ENCODE measurements around the gene DOP1B.
"Not testable (repeated sequence)": the region's sequence is repeated elsewhere in the genome, so short reads cannot be mapped to it uniquely, and the experiment has no call there.

Gene DOP1B

GRCh38 chr21:36188081-36188681 is 31.6 kb downstream of the DOP1B start:
- Histone ChIP-seq H3K4me1 (ENCODE audit: control insufficient read depth, insufficient read depth, low read length, unreplicated experiment) (no peaks in the 10 kb centered on the region), H3K4me3 (ENCODE audit: low read depth, low read length) (no peak overlapping the region), H3K79me2 (ENCODE audit: control insufficient read depth, insufficient read depth, low read length, unreplicated experiment) (no peaks in the 10 kb centered on the region), H3K27me3 (ENCODE audit: insufficient read depth, low read length) (no peaks in the 10 kb centered on the region), H3K27ac (ENCODE audit: low read depth, low read length) (no peak overlapping the region), H3K36me3 (ENCODE audit: insufficient read depth, low read length) (no peaks in the 10 kb centered on the region), H2AFZ (ENCODE audit: low read length, unreplicated experiment) (no peak overlapping the region)

DNA sequence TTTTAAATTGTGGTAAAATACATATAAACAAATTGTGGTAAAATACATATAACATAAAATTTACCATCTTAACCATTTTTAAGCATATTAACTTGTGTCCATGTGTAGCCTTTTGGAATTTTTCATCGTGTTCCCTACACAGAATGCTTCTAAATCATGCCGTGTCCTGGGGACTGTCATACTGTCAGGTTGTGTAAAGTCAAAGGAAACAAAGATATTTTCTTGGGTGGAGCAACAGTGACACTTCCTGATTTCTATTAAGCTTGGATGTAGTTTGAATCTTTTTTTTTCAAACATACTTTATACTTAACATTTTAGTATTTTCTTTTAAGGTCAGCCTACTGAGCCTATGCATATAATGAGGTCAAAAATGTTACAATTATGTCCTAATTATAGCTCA is 32.3 kb downstream of the DOP1B start:
- Histone ChIP-seq H3K27ac (ENCODE audit: low read depth, low read length) (no peak overlapping the region), H3K4me1 (ENCODE audit: control insufficient read depth, insufficient read depth, low read length, unreplicated experiment) (no peaks in the 10 kb centered on the region), H3K4me3 (ENCODE audit: low read depth, low read length) (no peak overlapping the region), H3K27me3 (ENCODE audit: insufficient read depth, low read length) (no peaks in the 10 kb centered on the region), H2AFZ (ENCODE audit: low read length, unreplicated experiment) (no peak overlapping the region), H3K36me3 (ENCODE audit: insufficient read depth, low read length) (no peaks in the 10 kb centered on the region), H3K79me2 (ENCODE audit: control insufficient read depth, insufficient read depth, low read length, unreplicated experiment) (no peaks in the 10 kb centered on the region)

- H3K79me2 ChIP-seq (ENCODE audit: control insufficient read depth, insufficient read depth, low read length, unreplicated experiment): no peaks in the 10 kb centered on the region
- H2AFZ ChIP-seq (ENCODE audit: low read length, unreplicated experiment): no peak overlapping the region
- no peaks in the 10 kb centered on the region for H3K36me3 ChIP-seq (ENCODE audit: insufficient read depth, low read length)
- no peaks in the 10 kb centered on the region for H3K4me1 ChIP-seq (ENCODE audit: control insufficient read depth, insufficient read depth, low read length, unreplicated experiment)
- no peaks in the 10 kb centered on the region for H3K27me3 ChIP-seq (ENCODE audit: insufficient read depth, low read length)
- no peak overlapping the region for H3K4me3 ChIP-seq (ENCODE audit: low read depth, low read length)
- H3K27ac ChIP-seq (ENCODE audit: low read depth, low read length): no peak overlapping the region
These were observed 34.1 kb downstream of the DOP1B start for GRCh38 chr21:36190736-36191135.

DNA sequence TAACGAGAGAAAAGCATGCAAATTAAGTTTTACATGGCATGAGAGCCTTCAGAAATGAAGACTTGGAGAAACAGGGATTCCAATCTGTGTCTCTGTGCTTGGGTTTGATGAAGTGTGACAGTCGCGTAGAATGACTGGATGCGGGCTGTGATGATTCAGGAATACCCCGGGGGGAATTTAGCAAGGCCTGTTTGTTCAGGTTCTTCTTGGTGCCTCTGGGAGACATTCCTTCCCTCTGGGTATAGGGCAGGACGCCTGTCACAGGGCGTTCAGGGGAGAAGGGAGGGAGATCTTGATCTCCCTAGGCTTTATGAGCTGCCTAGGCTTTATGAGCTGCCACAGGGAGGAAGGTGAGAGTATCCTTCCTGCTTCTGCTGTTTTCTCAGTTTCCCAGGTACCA is 36.6 kb downstream of the DOP1B start:
- H2AFZ ChIP-seq (ENCODE audit: low read length, unreplicated experiment): no peak overlapping the region
- H3K4me3 ChIP-seq (ENCODE audit: low read depth, low read length): no peak overlapping the region
- no peak overlapping the region for H3K27ac ChIP-seq (ENCODE audit: low read depth, low read length)
- H3K4me1 ChIP-seq (ENCODE audit: control insufficient read depth, insufficient read depth, low read length, unreplicated experiment): no peaks in the 10 kb centered on the region
- H3K36me3 ChIP-seq (ENCODE audit: insufficient read depth, low read length): no peaks in the 10 kb centered on the region
- H3K79me2 ChIP-seq (ENCODE audit: control insufficient read depth, insufficient read depth, low read length, unreplicated experiment): no peaks in the 10 kb centered on the region
- no peaks in the 10 kb centered on the region for H3K27me3 ChIP-seq (ENCODE audit: insufficient read depth, low read length)

DNA sequence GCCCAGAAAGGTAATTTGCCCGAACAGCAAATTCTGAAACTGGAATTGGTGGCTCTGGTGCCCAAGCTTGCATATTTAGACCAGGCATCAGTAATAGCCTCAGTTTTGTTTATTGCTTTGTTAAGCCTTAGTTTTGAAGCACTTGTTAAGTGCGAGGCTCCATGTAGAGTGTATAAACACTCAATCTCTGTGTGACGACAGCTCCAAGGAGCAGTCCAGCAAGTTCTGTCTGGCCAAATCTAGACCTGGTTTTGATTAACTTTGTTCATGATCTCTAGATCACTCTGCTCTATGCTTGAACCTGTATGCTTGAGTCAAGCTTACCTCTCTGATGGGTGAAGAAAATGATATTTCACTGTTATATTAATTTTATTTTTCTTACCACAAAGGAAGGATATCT is 37.4 kb downstream of the DOP1B start:
- Histone ChIP-seq H2AFZ (ENCODE audit: low read length, unreplicated experiment) (no peak overlapping the region), H3K4me3 (ENCODE audit: low read depth, low read length) (no peak overlapping the region), H3K4me1 (ENCODE audit: control insufficient read depth, insufficient read depth, low read length, unreplicated experiment) (no peaks in the 10 kb centered on the region), H3K79me2 (ENCODE audit: control insufficient read depth, insufficient read depth, low read length, unreplicated experiment) (no peaks in the 10 kb centered on the region), H3K27me3 (ENCODE audit: insufficient read depth, low read length) (no peaks in the 10 kb centered on the region), H3K27ac (ENCODE audit: low read depth, low read length) (no peak overlapping the region), H3K36me3 (ENCODE audit: insufficient read depth, low read length) (no peaks in the 10 kb centered on the region)

GRCh38 chr21:36195613-36196012 is 39.0 kb downstream of the DOP1B start:
- Histone ChIP-seq H3K36me3 (ENCODE audit: insufficient read depth, low read length) (no peaks in the 10 kb centered on the region), H3K27me3 (ENCODE audit: insufficient read depth, low read length) (no peaks in the 10 kb centered on the region), H3K27ac (ENCODE audit: low read depth, low read length) (no peak overlapping the region), H3K4me3 (ENCODE audit: low read depth, low read length) (no peak overlapping the region), H3K79me2 (ENCODE audit: control insufficient read depth, insufficient read depth, low read length, unreplicated experiment) (no peaks in the 10 kb centered on the region), H3K4me1 (ENCODE audit: control insufficient read depth, insufficient read depth, low read length, unreplicated experiment) (no peaks in the 10 kb centered on the region), H2AFZ (ENCODE audit: low read length, unreplicated experiment) (no peak overlapping the region)

DNA sequence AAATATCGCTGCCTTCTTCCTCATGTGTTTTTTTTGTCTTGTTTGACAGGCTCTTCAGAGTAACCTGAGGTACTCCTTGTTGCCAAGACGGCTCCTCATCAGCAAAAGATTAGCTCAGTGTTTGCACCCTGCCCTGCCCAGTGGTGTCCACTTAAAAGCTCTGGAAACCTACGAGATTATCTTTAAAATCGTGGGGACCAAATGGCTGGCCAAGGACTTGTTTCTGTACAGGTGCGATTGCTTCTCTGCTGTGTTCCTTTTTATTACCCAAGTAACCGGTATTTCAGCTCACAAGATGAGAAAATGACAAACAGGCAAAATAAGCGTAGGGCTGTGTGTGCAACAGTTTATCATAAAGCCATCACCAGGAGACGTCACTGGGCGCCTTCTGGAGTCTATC is 42.4 kb downstream of the DOP1B start:
- H3K27ac ChIP-seq (ENCODE audit: low read depth, low read length): no peak overlapping the region

GRCh38 chr21:36199575-36199974 is 43.0 kb downstream of the DOP1B start:
- not testable (repeated sequence) for H3K79me2 ChIP-seq (ENCODE audit: control insufficient read depth, insufficient read depth, low read length, unreplicated experiment)

More for the DNA sequence above, 42.4 kb downstream of the DOP1B start:
- Histone ChIP-seq H3K27me3 (ENCODE audit: insufficient read depth, low read length) (no peaks in the 10 kb centered on the region), H3K4me3 (ENCODE audit: low read depth, low read length) (no peak overlapping the region), H3K4me1 (ENCODE audit: control insufficient read depth, insufficient read depth, low read length, unreplicated experiment) (peaks cover 19% of the 10 kb centered on the region), H3K36me3 (ENCODE audit: insufficient read depth, low read length) (no peaks in the 10 kb centered on the region), H3K79me2 (ENCODE audit: control insufficient read depth, insufficient read depth, low read length, unreplicated experiment) (no peaks in the 10 kb centered on the region), H2AFZ (ENCODE audit: low read length, unreplicated experiment) (no peak overlapping the region)

GRCh38 chr21:36200081-36200561 is 43.5 kb downstream of the DOP1B start:
- Histone ChIP-seq H3K27ac (ENCODE audit: low read depth, low read length) (no peak overlapping the region), H2AFZ (ENCODE audit: low read length, unreplicated experiment) (no peak overlapping the region), H3K4me1 (ENCODE audit: control insufficient read depth, insufficient read depth, low read length, unreplicated experiment) (peaks cover 24% of the 10 kb centered on the region), H3K27me3 (ENCODE audit: insufficient read depth, low read length) (no peaks in the 10 kb centered on the region), H3K79me2 (ENCODE audit: control insufficient read depth, insufficient read depth, low read length, unreplicated experiment) (no peaks in the 10 kb centered on the region), H3K36me3 (ENCODE audit: insufficient read depth, low read length) (no peaks in the 10 kb centered on the region), H3K4me3 (ENCODE audit: low read depth, low read length) (no peak overlapping the region)

More at GRCh38 chr21:36199575-36199974, 43.0 kb downstream of the DOP1B start:
- peaks cover 24% of the 10 kb centered on the region for H3K4me1 ChIP-seq (ENCODE audit: control insufficient read depth, insufficient read depth, low read length, unreplicated experiment)
- not testable (repeated sequence) for H3K27ac ChIP-seq (ENCODE audit: low read depth, low read length); H2AFZ ChIP-seq (ENCODE audit: low read length, unreplicated experiment); H3K27me3 ChIP-seq (ENCODE audit: insufficient read depth, low read length); H3K4me3 ChIP-seq (ENCODE audit: low read depth, low read length); H3K36me3 ChIP-seq (ENCODE audit: insufficient read depth, low read length)

- Histone ChIP-seq H3K36me3 (ENCODE audit: insufficient read depth, low read length) (no peaks in the 10 kb centered on the region), H3K79me2 (ENCODE audit: control insufficient read depth, insufficient read depth, low read length, unreplicated experiment) (no peaks in the 10 kb centered on the region), H3K4me3 (ENCODE audit: low read depth, low read length) (no peak overlapping the region; the same call in 1 of the 2 replicates), H2AFZ (ENCODE audit: low read length, unreplicated experiment) (peak overlapping the region; percentile 3), H3K4me1 (ENCODE audit: control insufficient read depth, insufficient read depth, low read length, unreplicated experiment) (peaks cover 32% of the 10 kb centered on the region), H3K27me3 (ENCODE audit: insufficient read depth, low read length) (no peaks in the 10 kb centered on the region), H3K27ac (ENCODE audit: low read depth, low read length) (peak overlapping the region; percentile 56)
These were observed 46.3 kb downstream of the DOP1B start for GRCh38 chr21:36202726-36203602.

DNA sequence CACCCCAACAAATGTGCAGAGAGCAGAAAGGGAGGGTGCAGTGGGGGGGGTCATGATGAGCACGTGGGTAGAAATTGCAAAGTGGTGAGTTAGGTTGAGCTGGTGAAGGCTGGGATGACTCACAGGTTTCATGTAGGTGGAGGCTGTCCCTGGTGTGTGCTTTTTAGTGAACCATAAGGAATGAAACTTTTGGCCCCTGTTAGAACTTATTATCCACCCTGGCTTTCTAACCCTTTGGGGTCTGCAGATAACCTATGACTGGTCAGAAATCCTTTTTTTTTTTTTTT is 46.9 kb downstream of the DOP1B start:
- H3K27me3 ChIP-seq (ENCODE audit: insufficient read depth, low read length): no peaks in the 10 kb centered on the region
- H3K79me2 ChIP-seq (ENCODE audit: control insufficient read depth, insufficient read depth, low read length, unreplicated experiment): no peaks in the 10 kb centered on the region
- peak overlapping the region; percentile 59 for H3K27ac ChIP-seq (ENCODE audit: low read depth, low read length)
- no peak overlapping the region for H3K4me3 ChIP-seq (ENCODE audit: low read depth, low read length)
- no peak overlapping the region for H2AFZ ChIP-seq (ENCODE audit: low read length, unreplicated experiment)
- no peaks in the 10 kb centered on the region for H3K36me3 ChIP-seq (ENCODE audit: insufficient read depth, low read length)
- peaks cover 36% of the 10 kb centered on the region for H3K4me1 ChIP-seq (ENCODE audit: control insufficient read depth, insufficient read depth, low read length, unreplicated experiment)
